Measurements from ENCODE around the gene NSD2. TPM values are rescaled to one million over a fixed set of nuclear protein-coding genes. Genes with fewer than 3 reads are reported as not detected.

Gene NSD2
- total RNA-seq, 1 donor from 2014 or later: 42.7 TPM

GRCh38 chr4:1945124-1945895 is 74.1 kb downstream of the NSD2 start:
- ATAC-seq: no peak

DNA sequence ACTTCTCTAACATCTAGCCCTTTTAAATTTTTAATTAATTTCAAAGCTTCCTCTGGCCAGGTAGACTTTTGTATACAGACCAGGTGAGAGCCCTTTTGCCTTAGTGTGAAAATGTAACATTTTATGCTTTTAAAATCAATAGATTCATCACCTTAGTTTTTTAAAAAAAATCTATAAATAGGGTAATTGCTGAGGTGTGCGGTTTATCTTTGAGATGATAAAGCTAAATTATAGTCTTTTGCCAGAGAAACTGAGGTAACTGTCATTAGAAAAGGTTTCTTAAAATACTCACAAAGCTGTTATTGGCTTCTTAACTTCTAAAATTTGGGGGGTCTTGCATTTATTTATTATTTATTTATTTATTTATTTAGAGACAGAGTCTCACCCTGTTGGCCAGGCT is 74.7 kb downstream of the NSD2 start:
- no peak for ATAC-seq

- no peak for ATAC-seq
These were observed 77.0 kb downstream of the NSD2 start for GRCh38 chr4:1948232-1948631.

GRCh38 chr4:1948892-1949436 is 77.8 kb downstream of the NSD2 start:
- ATAC-seq: no peak

GRCh38 chr4:1950369-1950768 is 79.2 kb downstream of the NSD2 start:
- ATAC-seq: no peak

- ATAC-seq: no peak
These were observed 81.0 kb downstream of the NSD2 start for GRCh38 chr4:1952058-1952700.

GRCh38 chr4:1952719-1953118 is 81.5 kb downstream of the NSD2 start:
- no peak for ATAC-seq

DNA sequence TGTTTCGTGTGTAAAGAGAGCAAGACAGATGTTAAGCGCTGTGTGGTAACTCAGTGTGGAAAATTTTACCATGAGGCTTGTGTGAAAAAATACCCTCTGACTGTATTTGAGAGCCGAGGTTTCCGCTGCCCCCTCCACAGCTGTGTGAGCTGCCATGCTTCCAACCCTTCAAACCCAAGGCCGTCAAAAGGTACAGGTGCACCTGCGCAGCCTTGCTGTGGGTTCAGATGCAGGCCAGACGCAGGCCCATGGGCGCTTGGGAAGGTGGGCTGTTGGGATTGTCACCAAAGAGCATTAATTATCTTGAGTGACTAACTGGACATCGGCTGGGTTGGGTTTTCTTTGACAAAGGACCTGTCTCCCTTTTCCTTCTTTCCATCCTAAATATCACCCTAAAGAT is 82.1 kb downstream of the NSD2 start:
- ATAC-seq: no peak

DNA sequence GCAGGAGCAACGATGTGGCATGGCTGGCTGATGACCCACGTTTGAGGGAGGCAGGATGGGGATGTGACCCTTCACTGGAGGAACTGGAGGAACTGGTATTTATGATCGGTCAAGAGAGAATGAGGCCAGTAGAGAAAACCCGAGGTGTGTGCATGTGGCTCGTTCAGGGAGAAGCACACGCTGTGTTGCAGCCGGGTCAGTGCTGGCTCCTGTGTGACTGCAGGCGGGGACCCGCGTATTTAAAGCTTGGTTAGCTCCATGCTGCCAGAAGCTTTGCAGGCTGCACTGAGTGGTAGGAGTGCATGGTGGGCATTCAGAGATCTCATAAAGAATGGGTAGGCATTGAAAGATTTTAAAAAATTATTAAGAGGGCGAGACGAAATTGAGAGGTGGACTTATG is 85.4 kb downstream of the NSD2 start:
- ATAC-seq: no peak

DNA sequence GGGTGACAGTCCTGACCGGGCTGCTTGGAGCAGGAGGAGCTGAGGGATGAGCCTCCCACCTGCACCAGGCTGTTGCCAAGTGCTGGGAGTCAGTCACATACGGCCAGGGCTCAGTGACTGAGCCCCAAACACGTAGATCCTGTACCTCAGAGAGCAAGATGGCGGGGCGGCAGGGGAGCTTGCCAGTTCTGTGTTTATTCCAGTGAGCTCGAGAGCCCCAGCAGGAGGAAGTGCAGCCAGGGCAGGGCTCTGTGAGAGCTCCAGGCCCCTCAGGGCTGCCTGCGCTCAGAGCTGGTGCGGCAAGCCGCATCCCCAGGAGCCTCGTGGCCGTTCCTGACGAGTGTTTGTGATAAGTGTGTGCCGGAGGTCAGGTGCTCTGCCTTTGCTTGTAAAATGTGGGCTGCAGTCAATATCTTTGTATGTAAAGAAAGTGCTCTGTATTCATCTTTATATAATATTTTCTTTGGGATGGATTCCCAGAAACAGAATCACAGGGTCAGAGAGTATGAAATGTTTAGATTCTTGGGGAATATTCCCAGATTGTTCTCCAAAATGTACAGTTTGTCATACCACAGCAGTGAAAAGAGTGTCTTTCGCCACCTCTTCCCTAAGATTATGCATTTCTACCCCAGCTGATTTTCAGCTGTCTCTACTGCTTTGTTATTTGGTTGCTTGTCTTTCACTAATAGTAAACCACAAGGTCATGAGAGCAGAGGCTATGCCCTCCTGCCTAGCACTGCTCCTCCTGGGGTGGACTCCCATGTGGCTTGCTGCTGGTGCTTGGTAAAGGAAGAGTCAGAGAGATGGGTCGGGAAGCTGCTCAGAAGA is 87.3 kb downstream of the NSD2 start:
- ATAC-seq: no peak

- ATAC-seq: no peak
These were observed 87.9 kb downstream of the NSD2 start for GRCh38 chr4:1959104-1959384.

DNA sequence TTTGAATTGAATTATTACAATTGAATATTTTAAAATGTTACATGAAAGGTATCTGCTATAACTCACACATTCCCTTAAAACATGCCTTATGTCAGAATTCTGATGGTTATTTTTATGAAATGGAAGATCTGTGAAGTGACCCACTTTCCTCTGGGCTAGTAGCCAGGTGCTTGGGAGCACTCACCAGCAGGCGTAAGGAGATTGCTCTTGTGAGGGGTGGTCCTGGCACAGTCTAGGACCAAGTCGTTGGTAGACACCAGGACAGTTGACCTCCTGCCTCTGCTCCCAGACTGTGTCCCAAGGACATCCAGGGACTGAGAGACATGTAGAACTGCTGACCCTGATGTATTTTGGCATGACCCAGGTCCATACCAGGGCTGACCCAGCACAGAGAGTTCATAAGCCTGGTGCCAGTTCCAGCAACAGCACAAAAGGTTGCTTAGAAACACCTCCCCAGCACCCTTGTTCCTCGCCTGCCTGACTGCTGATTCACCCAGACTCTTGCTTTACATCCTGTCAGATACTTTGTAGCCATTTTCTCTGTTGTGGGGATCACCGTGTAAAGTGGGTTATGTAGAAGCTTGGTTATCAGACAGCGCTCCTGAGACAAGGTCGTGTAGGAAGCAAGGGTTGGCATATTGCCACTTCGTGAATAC is 89.1 kb downstream of the NSD2 start:
- no peak for ATAC-seq

DNA sequence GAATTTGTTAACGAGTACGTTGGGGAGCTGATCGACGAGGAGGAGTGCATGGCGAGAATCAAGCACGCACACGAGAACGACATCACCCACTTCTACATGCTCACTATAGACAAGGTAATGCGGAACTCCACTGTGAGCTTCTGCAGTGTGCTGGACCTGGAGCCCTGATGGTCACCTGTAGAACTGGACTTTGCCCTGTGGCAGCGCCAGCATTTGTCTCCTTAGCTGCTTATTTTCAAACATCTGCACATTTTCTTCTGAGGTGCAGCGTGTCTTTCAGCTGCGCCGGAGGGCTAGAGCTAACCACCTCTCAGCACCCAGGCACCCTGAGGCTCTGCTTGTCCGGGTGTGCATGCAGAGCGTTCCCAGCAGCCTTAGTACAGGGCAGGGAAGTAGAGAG is 89.8 kb downstream of the NSD2 start:
- ATAC-seq: no peak

GRCh38 chr4:1961563-1961962 is 90.4 kb downstream of the NSD2 start:
- no peak for ATAC-seq

GRCh38 chr4:1962980-1963379 is 91.8 kb downstream of the NSD2 start:
- ATAC-seq: no peak

- ATAC-seq: no peak
These were observed 93.2 kb downstream of the NSD2 start for GRCh38 chr4:1964443-1964842.

DNA sequence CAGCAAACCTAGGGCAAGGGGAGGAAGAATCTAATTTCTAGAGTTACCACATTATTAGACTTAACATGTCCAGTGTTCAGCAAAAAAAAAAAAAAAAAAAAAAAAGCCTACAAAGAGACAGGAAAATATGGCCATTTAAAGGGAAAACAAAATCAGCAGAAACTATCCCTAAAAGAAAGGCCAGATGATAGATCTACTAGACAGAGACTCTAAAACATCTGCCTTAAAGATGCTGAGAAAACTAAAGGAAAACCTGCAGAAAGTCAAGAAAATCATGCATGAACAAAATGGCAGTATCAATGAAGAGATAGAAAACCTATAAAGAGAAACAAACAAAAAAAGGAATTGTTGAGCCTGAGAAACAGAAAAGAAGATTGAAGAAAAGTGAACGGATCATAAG is 93.8 kb downstream of the NSD2 start:
- no peak for ATAC-seq

DNA sequence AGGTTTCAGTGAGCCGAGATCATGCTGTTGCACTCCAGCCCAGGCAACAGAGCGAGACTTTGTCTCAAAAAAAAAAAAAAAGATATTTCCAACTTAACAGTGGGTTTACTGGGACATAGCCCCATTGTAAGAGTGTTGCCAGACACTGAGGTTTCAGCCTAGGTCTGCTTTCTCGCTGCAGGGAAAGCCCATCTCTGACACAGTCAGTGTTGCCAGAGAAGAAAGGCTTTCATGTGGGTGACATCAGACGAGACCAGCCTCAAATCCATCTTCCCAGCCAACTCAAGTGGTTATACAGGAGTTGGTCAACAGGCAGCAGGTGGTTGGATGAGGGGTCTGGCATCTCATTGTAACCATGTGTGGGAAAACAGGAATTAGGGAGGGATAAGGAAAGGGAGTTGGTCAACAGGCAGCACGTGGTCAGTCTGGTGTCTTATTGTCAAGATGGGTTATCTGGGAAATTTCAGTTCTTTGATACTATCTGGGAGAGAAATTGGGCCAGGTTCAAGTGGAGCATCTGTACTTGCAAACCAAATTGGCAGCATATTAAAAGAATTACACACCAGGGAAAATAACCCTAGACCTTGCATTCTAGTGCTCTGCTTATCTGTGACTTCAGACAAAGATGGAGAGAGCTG is 96.4 kb downstream of the NSD2 start:
- no peak for ATAC-seq

DNA sequence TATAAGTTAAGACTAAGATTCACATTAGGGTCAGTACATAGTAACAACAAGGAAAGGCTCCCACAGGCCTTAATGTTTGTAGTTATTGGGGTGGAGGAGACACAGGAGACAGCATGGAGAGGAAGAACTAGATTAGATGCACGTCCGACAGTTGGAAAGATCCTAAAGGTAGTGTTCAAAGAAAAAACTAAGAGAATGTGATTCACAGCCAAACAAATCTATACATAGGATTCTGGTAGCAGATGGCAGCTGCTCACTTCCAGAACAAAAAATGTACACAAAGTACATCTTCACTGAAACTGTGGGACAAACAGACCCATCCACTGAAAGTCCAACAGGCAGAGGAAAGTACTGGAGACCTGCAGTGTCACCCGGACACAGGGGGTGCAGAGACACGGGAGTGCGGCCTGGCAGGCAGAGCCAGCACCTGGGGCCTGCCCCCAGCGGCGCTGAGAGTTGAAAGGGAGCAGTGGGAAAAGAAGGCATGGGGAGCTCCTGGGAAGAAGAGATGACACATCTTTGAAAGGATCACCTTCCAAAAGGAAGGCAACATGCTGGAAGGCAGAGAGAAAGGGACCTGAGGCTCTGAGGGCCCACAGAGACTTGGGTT is 97.6 kb downstream of the NSD2 start:
- ATAC-seq: no peak

DNA sequence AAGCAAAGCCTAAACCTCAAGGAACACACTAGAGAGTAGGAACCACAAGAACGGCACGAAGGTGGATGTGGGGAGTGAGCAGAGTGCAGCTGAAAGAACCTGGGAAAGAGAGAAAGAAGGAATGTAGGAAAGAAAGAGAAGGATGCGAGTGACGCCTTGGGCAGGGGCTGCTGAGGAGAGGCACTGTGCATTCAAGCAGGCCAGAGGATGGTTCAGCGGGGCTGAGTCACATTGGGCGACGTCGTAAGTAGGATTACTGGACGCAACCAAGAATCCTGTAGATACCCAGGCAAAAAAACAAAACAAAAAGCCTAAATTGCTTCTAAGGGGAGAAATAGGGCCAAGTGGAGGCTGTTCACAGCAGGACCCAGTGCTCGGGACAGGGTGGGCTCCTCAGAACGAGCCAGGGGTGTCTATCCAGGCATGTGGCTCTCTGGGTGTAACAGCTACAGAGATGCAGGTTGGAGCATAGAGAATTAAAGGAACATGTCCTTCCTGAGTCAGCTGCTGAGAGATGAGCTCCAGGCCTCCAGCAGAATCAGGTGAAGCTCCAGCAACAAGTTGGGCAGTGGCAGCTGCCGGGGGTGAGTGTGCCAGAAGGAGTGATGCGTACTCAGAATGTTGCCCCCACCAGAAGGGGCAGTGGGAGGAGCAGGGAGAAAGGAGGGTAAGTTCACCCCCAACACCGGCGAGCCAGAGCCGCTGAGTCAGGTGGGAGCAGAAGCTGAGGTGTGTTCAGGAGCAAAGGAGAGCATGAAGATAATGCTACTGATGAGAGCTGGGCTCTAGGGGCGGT is 98.9 kb downstream of the NSD2 start:
- ATAC-seq: no peak

DNA sequence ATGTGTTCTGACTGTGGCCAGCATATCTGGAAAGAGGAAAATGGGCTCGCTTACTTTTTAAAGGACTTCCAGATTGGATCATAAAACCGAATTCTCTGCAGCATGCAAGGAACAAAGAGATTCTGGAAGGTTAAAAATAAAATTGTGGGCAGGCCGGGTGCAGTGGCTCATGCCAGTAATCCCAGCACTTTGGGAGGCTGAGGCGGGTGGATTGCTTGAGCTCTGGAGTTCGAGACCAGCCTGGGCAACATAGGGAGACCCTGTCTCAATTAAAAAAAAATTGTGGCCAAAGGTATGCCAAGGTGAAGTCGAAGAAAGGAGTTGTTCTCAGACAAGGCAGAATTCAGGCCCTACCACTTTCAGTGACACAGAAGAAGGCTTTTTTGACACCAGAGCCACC is 99.7 kb downstream of the NSD2 start:
- ATAC-seq: no peak
